ENCODE measurements around the gene USP44.
A peak's percentile ranks its signal among the peaks of the same experiment; 100 is the strongest.

DNA sequence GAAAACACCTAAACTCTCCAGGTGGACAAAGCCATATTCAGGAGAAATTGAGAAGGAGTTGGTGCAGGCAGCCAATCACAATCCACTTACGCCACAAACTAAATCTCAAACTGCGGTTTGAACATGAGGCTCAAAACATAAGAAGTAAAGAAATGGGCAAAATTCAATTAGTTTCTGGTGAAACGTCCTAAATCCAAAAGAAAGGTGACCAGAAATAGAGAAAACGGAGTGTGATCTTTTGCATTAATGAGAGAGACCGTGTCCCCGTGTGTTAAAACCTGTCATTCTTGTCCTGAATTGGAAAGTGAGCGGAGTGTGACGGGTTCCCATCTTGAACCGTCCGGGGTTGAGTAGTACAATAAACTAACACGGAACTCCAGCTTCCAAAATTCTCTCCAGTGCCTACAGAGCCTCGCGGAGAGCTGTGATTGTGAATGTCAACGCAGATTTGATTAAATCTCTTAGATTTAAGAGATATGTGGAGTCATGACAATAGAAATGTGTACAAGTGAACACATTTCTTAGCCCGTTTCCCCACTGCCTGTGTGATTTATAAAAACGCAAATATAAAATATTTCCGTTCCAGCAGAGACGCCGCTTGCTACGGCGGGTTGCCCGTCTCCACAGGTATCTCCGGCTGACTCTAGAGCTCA, 77.9 kb downstream of the USP44 start:
- TF ChIP-seq CTCF (IDR thresholded peaks at IDR 0.05; ENCODE audit: extremely low read depth in 1 of 2, insufficient read depth in 1 of 2, low read depth in 1 of 2, low read length in 2 of 2) (no peak), POLR2A (IDR thresholded peaks at IDR 0.05; ENCODE audit: low read depth, low read length) (no peak), MYC (IDR thresholded peaks at IDR 0.05; ENCODE audit: low read depth, low read length) (no peak), EZH2 (IDR thresholded peaks at IDR 0.05; ENCODE audit: borderline replicate concordance, low read depth, low read length, severe bottlenecking) (no peak), GATA2 (IDR thresholded peaks at IDR 0.05; ENCODE audit: insufficient read depth, insufficient read length, low read depth, low read length) (peak; percentile 29), POLR2AphosphoS5 (IDR thresholded peaks at IDR 0.05; ENCODE audit: insufficient read depth, low read depth, low read length) (no peak), FOS (IDR thresholded peaks at IDR 0.05; ENCODE audit: borderline replicate concordance, insufficient read depth, low read length) (no peak), JUN (IDR thresholded peaks at IDR 0.05; ENCODE audit: borderline replicate concordance, insufficient read depth, insufficient read length, low read depth) (no peak)
- TF ChIP-seq, protein P1, sequence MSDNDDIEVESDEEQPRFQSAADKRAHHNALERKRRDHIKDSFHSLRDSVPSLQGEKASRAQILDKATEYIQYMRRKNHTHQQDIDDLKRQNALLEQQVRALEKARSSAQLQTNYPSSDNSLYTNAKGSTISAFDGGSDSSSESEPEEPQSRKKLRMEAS (IDR thresholded peaks at IDR 0.05; ENCODE audit: insufficient read depth, insufficient read length), result no peak

Measured in endothelial cell of umbilical vein (primary cell).